K562 (cell line): Measurements from ENCODE around the gene PITRM1. TPM values are rescaled to one million over a fixed set of nuclear protein-coding genes. Genes with fewer than 3 reads are reported as not detected.
"Not testable (repeated sequence)": the region's sequence is repeated elsewhere in the genome, so short reads cannot be mapped to it uniquely, and the experiment has no call there.

ENCODE experiments used
- ATAC-seq: fragments of 200-7000 bp; cut with Tn5 transposase; 3 replicates; pipeline ENCODE4 v1.9.1; 2020; ENCODE audit warnings: moderate library complexity
- BruUV-seq: library from RNA; stranded (reverse); fragments of 400-500 nt; replicated peaks from 2 replicates; lab custom pipeline; 2021; lab: Mats Ljungman, UMichigan
- CTCF ChIA-PET: fragments of 300-600 bp; formaldehyde crosslinking; extraction: SDS; loops from one replicate; lab custom pipeline; 2021; ENCODE audit warnings: low intra/inter-chr PET ratio; lab: Yijun Ruan, JAX
- POLR2A ChIA-PET: fragments of 300-600, 350-650 bp; sonication (Branson Sonifier 250); formaldehyde crosslinking; extraction: SDS; loops from one replicate; lab custom pipeline; 2021; ENCODE audit warnings: antibody characterized with exemption, inconsistent platforms; lab: Yijun Ruan, JAX
- DNase-seq, 4 experiments: peaks; one replicate each; pipeline versions ENCODE4 v3.0.0 to v3.0.0-alpha.2; 2011 to 2018; ENCODE audit warnings: low spot score in 3 of 4, mixed read lengths in 3 of 4; ENCODE audit errors: extremely low read depth in 1 of 4
- FAIRE-seq: peaks from 2 replicates; lab custom pipeline; 2011; peaks lifted over from hg19 to GRCh38; lab: Jason Lieb, UNC
- H2AFZ ChIP-seq: 2 replicates; pipeline ENCODE4 v1.6.0; 2011; ENCODE audit warnings: low read depth, low read length, control low read depth, inconsistent platforms
- H3K27ac ChIP-seq: fragments of 200-600 bp; 3 replicates; pipeline ENCODE4 v1.8.0; 2011; ENCODE audit warnings: low read depth, mild to moderate bottlenecking, control low read depth, inconsistent platforms, low read length, moderate library complexity, mixed read lengths; ENCODE audit errors: extremely low read depth
- H3K27me3 ChIP-seq, 2 experiments: fragments of 300-600 bp in 1 of 2; 2 replicates in 1 of 2; 3 replicates in 1 of 2; pipeline versions ENCODE4 v1.6.0 to v1.8.0; 2011; ENCODE audit warnings: inconsistent platforms in 2 of 2, low read length in 2 of 2, mild to moderate bottlenecking in 1 of 2, mixed read lengths in 1 of 2, moderate library complexity in 1 of 2; ENCODE audit not compliant: control insufficient read depth in 2 of 2, insufficient read depth in 2 of 2
- H3K36me3 ChIP-seq: fragments of 300-600 bp; 3 replicates; pipeline ENCODE4 v1.8.0; 2011; ENCODE audit warnings: mild to moderate bottlenecking, low read length, inconsistent platforms; ENCODE audit not compliant: control insufficient read depth, insufficient read depth
- H3K4me1 ChIP-seq, 2 experiments: fragments of 200-600 bp in 1 of 2; replicated peaks in 1 of 2; 2 replicates in 1 of 2; 3 replicates in 1 of 2; pipeline versions ENCODE4 v1.5.1 to v1.8.0; 2011; ENCODE audit warnings: inconsistent platforms in 2 of 2, low read length in 2 of 2, mild to moderate bottlenecking in 1 of 2, mixed read lengths in 1 of 2, moderate library complexity in 1 of 2; ENCODE audit not compliant: control insufficient read depth in 2 of 2, insufficient read depth in 2 of 2
- H3K4me2 ChIP-seq: 2 replicates; pipeline ENCODE4 v1.6.1; 2011; ENCODE audit warnings: low read length, control low read depth, inconsistent platforms, mixed read lengths; ENCODE audit not compliant: insufficient read depth
- H3K4me3 ChIP-seq: fragments of 200-600 bp; sonication (generic), shearing (Covaris generic); 2 replicates; pipeline ENCODE4 v1.5.1; 2016; ENCODE audit warnings: control low read depth, inconsistent platforms
- H3K79me2 ChIP-seq: fragments of 200-600 bp; 3 replicates; pipeline ENCODE4 v1.8.0; 2011; ENCODE audit warnings: low read length, inconsistent platforms; ENCODE audit not compliant: control insufficient read depth, insufficient read depth
- H3K9ac ChIP-seq, 2 experiments: 2 replicates each; pipeline versions ENCODE4 v1.6.0 to v1.6.1; 2011; ENCODE audit warnings: low read depth in 2 of 2, low read length in 2 of 2, control low read depth in 1 of 2, inconsistent platforms in 1 of 2, mild to moderate bottlenecking in 1 of 2, mixed read lengths in 1 of 2; ENCODE audit not compliant: insufficient read depth in 1 of 2
- H3K9me1 ChIP-seq: one replicate; pipeline ENCODE4 v1.6.0; 2011; ENCODE audit warnings: inconsistent platforms, mild to moderate bottlenecking, low read length, moderate library complexity; ENCODE audit not compliant: control insufficient read depth, insufficient read depth
- H3K9me3 ChIP-seq: replicated peaks from 2 replicates; pipeline ENCODE4 v1.5.1; 2011; ENCODE audit warnings: low read depth, low read length, inconsistent platforms; ENCODE audit not compliant: control insufficient read depth, insufficient read depth
- H4K20me1 ChIP-seq: replicated peaks from 2 replicates; pipeline ENCODE4 v1.6.1; 2011; ENCODE audit warnings: low read length, inconsistent platforms, mixed read lengths; ENCODE audit not compliant: control insufficient read depth, insufficient read depth
- DACH1 ChIP-seq: fragments of 450-650 bp; IDR thresholded peaks from 2 replicates; pipeline ENCODE4 v1.6.1; 2018; ENCODE audit not compliant: partially characterized antibody
- WGBS: fragments of 100-300 bp; shearing (Covaris generic); methylation state at CpG from one replicate; pipeline ENCODE4 v1.1.6; 2016; ENCODE audit warnings: low coverage, mixed read lengths; ENCODE audit not compliant: insufficient coverage; ENCODE audit errors: missing lambda C conversion rate; 5-methylcytosine and 5-hydroxymethylcytosine counted together
- in situ Hi-C: fragments of 300-500 bp; cut with MboI; formaldehyde crosslinking; loops from 4 replicates; pipeline ENCODE4 v1.15.0; 2018; ENCODE audit warnings: inconsistent platforms, mixed read lengths
- intact Hi-C: fragments of 100-400 bp; cut with micrococcal nuclease; formaldehyde crosslinking; loops from 2 replicates; pipeline ENCODE4 v1.14.2; 2022
- polyA plus RNA-seq, 8 experiments: library from polyadenylated mRNA; depleted of rRNA in 4 of 8; stranded (reverse) in 5 of 8; unstranded in 3 of 8; fragments of >200 nt; fragmentation: Nextera tagmentation in 2 of 8; fragmentation: Illumina TruSeq in 1 of 8; extraction: Ambion mirVana in 2 of 8; extraction: Trizol in 1 of 8; gene quantifications; 2 replicates each; pipeline versions ENCODE4 v1.2.1 to v1.2.3, GENCODE V29; 2011 to 2014; ENCODE audit warnings: inconsistent platforms in 1 of 8, missing spikeins in 1 of 8
- total RNA-seq, 7 experiments: library from RNA; depleted of rRNA in 6 of 7; stranded (reverse); fragments of >200 nt in 6 of 7; fragmentation: Illumina TruSeq in 2 of 7; extraction: Trizol in 2 of 7; gene quantifications; 2 replicates each; pipeline versions ENCODE4 v1.2.1 to v1.2.3, GENCODE V29; 2011 to 2021; ENCODE audit warnings: low replicate concordance in 1 of 7
- TF ChIP-seq, protein P1 (sequence below): fragments of 250-450 bp; sonication (Bioruptor Pico); IDR thresholded peaks from 2 replicates; pipeline ENCODE4 v1.4.0; 2020; ENCODE audit warnings: mild to moderate bottlenecking, moderate library complexity

The PITRM1 gene
- total and polyA plus RNA-seq, 9 of the 15 experiments (the other 6 are each of a cell fraction or from before 2014, with no cell fraction given): 21.1 to 70.4 (median 39.7) TPM

DNA sequence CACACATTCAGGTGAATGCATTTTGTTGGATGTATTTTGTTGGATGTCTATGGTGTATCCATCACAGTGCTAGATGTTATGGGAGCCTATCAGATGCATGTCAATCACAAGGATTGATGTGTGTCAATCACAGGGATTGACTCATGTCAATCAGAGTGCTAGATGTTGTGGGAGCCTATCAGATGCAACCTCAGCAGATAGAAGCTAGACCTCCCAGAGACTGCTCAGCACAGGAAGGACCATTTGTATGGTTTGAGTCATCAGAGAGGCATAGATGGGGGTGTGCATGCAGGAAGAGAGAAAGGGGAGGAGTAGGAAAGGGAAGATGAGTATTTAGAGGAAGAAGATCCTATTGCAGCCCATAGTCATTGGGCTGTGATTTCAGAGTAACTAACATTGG is 48.3 kb upstream of the PITRM1 start (continued):
- TF ChIP-seq, protein P1, sequence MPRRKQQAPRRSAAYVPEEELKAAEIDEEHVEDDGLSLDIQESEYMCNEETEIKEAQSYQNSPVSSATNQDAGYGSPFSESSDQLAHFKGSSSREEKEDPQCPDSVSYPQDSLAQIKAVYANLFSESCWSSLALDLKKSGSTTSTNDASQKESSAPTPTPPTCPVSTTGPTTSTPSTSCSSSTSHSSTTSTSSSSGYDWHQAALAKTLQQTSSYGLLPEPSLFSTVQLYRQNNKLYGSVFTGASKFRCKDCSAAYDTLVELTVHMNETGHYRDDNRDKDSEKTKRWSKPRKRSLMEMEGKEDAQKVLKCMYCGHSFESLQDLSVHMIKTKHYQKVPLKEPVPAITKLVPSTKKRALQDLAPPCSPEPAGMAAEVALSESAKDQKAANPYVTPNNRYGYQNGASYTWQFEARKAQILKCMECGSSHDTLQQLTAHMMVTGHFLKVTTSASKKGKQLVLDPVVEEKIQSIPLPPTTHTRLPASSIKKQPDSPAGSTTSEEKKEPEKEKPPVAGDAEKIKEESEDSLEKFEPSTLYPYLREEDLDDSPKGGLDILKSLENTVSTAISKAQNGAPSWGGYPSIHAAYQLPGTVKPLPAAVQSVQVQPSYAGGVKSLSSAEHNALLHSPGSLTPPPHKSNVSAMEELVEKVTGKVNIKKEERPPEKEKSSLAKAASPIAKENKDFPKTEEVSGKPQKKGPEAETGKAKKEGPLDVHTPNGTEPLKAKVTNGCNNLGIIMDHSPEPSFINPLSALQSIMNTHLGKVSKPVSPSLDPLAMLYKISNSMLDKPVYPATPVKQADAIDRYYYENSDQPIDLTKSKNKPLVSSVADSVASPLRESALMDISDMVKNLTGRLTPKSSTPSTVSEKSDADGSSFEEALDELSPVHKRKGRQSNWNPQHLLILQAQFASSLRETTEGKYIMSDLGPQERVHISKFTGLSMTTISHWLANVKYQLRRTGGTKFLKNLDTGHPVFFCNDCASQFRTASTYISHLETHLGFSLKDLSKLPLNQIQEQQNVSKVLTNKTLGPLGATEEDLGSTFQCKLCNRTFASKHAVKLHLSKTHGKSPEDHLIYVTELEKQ (CRISPR knock-in tag): peak; percentile 77; the same call in 1 of the 2 replicates

GRCh38 chr10:3219021-3219628 is 46.5 kb upstream of the PITRM1 start:
- H3K36me3 ChIP-seq, H3K79me2 ChIP-seq, POLR2A ChIA-PET, FAIRE-seq, H2AFZ ChIP-seq, H3K27ac ChIP-seq, H3K4me3 ChIP-seq, BruUV-seq, ATAC-seq, CTCF ChIA-PET, H3K4me2 ChIP-seq, intact Hi-C loops, H3K4me1 ChIP-seq, H4K20me1 ChIP-seq, DNase-seq, H3K9ac ChIP-seq, H3K9me3 ChIP-seq, H3K9me1 ChIP-seq: not testable (repeated sequence)
- peaks cover 3 to 15% of the 10 kb centered on the region in 2 experiments; a peak in 4 of 5 replicates for H3K27me3 ChIP-seq
- 0% methylated on average over 5 of the region's 5 CpGs for WGBS
- peak; percentile 73 for TF ChIP-seq DACH1
- in situ Hi-C loops: loop anchor here (25.0 kb wide), 1 partner anchor 1543 kb away; no protein-coding TSS in a partner anchor
